GM23248 (cell line): ENCODE results near the gene TNIK.

Source experiments
- EZH2 ChIP-seq: fragments of 200-600 bp; sonication (generic); IDR thresholded peaks from 2 replicates; pipeline ENCODE4 v1.6.1; 2018; ENCODE audit warnings: antibody characterized with exemption, mild to moderate bottlenecking; ENCODE audit not compliant: insufficient read depth, poor library complexity, severe bottlenecking
- EZH2phosphoT487 ChIP-seq: fragments of 200-600 bp; sonication (generic); IDR thresholded peaks from 2 replicates; pipeline ENCODE4 v1.6.1; 2018; ENCODE audit warnings: antibody characterized with exemption, moderate library complexity, mild to moderate bottlenecking, low read depth; ENCODE audit not compliant: insufficient read depth

DNA sequence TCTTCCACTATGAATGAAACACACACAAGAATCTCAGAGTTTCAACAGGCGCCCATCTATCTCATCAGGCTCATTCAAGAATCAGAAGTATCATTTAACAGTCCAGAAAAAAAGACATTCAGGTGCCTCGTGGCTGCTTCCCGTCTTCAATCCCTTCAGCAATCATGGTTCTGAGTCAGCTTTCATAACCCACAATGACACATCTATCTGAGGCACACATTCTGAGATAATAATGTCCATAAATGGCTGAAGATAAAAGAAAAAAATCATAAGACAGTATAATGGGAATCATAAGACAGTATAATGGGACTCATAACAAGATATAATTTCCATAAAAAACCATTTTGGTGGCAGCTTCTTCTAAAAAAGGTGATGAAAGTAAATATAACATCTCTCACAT lies 52.4 kb downstream of the TNIK start:
- TF ChIP-seq EZH2phosphoT487 (no peak), EZH2 (no peak)
